Activated T-cell treated with anti-CD3 and anti-CD28 coated beads, Interleukin-2, amount 50 U/mL, for 4 hours (primary cell): ENCODE results near the gene SLC35A3. TPM values are rescaled to one million over a fixed set of nuclear protein-coding genes. Genes with fewer than 3 reads are reported as not detected.

Source experiments
- ATAC-seq, 2 donors: fragments of 200-7000 bp; cut with Tn5 transposase; one replicate each; pipeline ENCODE4 v1.10.0; 2021
- DNase-seq: peaks from one replicate; pipeline ENCODE4 v3.0.0-alpha.2; 2020
- H3K27me3 Mint-ChIP-seq: one replicate; pipeline ENCODE4 v1.8.0; 2021; ENCODE audit warnings: low read depth, mixed read lengths
- H3K36me3 Mint-ChIP-seq: one replicate; pipeline ENCODE4 v1.8.0; 2022; ENCODE audit warnings: mixed read lengths; ENCODE audit not compliant: insufficient read depth
- H3K4me1 Mint-ChIP-seq: one replicate; pipeline ENCODE4 v1.8.0; 2021; ENCODE audit warnings: low read depth, mixed read lengths
- H3K4me3 Mint-ChIP-seq: one replicate; pipeline ENCODE4 v1.8.0; 2021; ENCODE audit warnings: mild to moderate bottlenecking, moderate library complexity, mixed read lengths
- H3K9me3 Mint-ChIP-seq: one replicate; pipeline ENCODE4 v1.8.0; 2021; ENCODE audit warnings: mixed read lengths
- total RNA-seq, 3 donors: library from RNA; stranded (reverse); gene quantifications; one replicate each; pipeline ENCODE4 v1.2.1, GENCODE V29; 2021

The SLC35A3 gene
- total RNA-seq, 3 donors from 2014 or later = 14.0 to 18.5 (median 16.9) TPM

DNA sequence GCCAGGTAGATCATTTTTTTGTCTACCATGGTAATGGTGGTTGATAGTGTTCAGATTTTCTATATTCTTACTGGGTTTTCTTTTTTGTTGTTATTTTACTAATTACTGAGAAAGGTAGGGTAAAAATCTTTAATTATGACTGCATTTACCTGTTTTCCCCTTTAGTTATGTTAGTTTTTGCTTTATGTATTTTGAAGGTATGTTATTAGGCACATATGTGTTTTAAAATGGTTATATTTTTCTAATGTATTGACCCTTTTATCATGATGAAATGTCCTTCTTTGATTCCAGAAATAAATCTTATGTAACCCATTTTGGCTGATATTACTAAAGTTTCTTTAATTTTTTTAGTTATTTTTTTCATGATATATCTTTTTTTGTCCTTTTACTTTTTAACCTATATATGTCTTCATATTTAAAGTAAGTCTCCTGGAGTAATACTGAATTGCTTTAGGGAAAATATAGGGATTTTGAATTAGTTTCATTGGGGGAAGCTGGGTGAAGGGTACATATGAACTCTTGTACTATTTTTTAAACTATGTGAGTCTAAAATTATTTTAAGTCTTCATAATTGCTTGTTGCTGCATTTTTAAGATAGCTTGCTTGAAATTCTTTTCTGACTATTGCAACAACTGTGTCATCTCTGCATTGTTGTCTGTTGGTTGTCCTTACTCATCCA is 22.4 kb downstream of the SLC35A3 start:
- Mint-ChIP-seq H3K27me3 (no peaks in the 10 kb centered on the region), H3K4me3 (no peak overlapping the region), H3K9me3 (peaks cover 8% of the 10 kb centered on the region), H3K4me1 (no peaks in the 10 kb centered on the region), H3K36me3 (peaks cover 50% of the 10 kb centered on the region)
- no peak for ATAC-seq
- no peak for DNase-seq

DNA sequence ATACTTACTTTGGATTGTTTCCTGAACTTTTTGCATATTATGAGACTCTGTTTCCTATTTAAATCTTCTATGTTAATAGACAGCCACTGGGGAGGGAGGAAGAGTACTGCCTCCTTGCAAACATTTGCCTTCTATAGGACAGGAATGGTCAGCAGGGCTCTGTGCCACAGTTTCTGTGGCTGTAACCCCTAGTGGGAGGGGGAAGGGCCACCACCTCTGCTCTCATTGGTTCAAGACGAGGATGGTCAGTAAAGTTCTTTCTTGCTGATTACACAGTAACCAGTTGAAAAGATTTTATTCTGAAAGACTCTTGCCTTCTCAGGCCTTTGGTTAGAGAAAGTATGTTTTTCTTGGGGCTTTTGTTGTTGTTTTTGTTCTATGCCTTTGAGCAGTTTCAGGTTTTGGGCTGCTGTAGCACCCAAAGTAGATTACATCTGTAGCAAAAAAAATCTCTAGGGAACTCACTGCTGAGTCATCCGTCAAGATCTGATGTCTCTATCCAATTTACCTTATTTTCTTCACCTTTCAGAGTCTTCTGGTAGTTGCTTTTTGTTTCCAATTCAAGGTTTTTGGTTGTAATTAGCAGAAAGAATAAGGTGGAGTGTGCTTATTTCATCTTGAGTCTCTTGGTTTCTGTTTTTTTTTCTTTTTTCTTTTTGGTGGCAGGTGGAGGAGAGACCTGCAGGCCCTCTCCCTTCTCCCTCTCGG is 23.1 kb downstream of the SLC35A3 start:
- H3K27me3 Mint-ChIP-seq = no peaks in the 10 kb centered on the region
- no peaks in the 10 kb centered on the region for H3K4me1 Mint-ChIP-seq
- no peak overlapping the region for H3K4me3 Mint-ChIP-seq
- H3K9me3 Mint-ChIP-seq = peaks cover 8% of the 10 kb centered on the region
- ATAC-seq = no peak
- no peak for DNase-seq
- H3K36me3 Mint-ChIP-seq = peaks cover 48% of the 10 kb centered on the region

DNA sequence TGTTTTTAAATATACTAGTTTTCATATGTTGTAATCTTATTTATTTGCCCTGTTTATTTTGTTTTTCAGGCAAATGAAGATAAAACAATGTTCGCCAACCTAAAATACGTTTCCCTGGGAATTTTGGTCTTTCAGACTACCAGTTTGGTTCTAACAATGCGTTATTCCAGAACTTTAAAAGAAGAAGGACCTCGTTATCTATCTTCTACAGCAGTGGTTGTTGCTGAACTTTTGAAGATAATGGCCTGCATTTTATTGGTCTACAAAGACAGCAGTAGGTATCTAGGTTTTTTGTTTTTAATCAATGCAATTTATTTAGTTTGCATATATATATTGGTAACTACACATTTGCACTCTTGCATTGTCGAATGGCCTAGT is 23.7 kb downstream of the SLC35A3 start:
- no peak for ATAC-seq
- Mint-ChIP-seq H3K4me1 (no peaks in the 10 kb centered on the region), H3K9me3 (peaks cover 8% of the 10 kb centered on the region), H3K4me3 (no peak overlapping the region), H3K36me3 (peaks cover 48% of the 10 kb centered on the region), H3K27me3 (no peaks in the 10 kb centered on the region)
- DNase-seq = no peak

DNA sequence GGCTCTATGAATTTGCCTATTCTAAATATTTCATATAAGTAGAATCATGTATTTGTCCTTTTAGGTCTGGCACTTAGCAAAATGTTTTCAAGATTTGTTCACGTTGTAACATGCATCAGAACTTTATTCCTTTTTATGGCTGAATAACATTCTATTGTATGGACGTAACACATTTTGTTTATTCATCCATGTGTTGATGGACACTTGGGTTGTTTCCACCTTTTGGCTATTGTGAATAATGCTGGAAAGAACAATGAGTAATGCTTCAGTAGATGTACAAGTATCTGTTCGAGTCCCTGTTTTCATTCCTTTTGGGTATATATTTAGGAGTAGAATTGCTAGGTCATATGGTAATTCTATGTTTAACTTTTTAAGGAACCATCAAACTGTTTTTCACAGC is 24.7 kb downstream of the SLC35A3 start:
- ATAC-seq = no peak
- peaks cover 50% of the 10 kb centered on the region for H3K36me3 Mint-ChIP-seq

DNA sequence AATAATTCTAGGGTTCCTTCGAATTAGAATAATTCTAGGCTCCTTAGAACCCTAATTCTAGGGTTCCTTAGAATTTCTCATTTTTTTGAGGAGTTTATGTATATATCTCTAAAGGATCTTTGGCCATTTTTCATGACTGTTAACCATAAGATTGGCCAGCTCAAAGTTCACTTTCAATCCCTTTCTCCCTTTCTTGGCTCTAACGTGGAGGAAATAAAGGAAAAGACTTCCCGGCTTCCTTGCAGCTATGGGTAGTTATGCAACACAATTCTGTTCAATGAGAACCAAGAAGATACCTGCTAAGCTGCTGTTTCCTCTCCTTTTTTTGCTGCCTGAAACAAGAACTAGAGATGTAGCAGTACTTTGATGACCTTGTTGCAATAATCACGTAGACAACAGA is 27.2 kb downstream of the SLC35A3 start:
- ATAC-seq = no peak
- DNase-seq = no peak
- Mint-ChIP-seq H3K36me3 (peaks cover 49% of the 10 kb centered on the region), H3K4me3 (no peak overlapping the region), H3K4me1 (peaks cover 3% of the 10 kb centered on the region), H3K27me3 (no peaks in the 10 kb centered on the region), H3K9me3 (peaks cover 5% of the 10 kb centered on the region)

More for the DNA sequence above, 24.7 kb downstream of the SLC35A3 start:
- peaks cover 8% of the 10 kb centered on the region for H3K9me3 Mint-ChIP-seq
- peaks cover under 1% of the 10 kb centered on the region for H3K4me1 Mint-ChIP-seq
- no peak overlapping the region for H3K4me3 Mint-ChIP-seq
- no peak for DNase-seq
- H3K27me3 Mint-ChIP-seq = no peaks in the 10 kb centered on the region

DNA sequence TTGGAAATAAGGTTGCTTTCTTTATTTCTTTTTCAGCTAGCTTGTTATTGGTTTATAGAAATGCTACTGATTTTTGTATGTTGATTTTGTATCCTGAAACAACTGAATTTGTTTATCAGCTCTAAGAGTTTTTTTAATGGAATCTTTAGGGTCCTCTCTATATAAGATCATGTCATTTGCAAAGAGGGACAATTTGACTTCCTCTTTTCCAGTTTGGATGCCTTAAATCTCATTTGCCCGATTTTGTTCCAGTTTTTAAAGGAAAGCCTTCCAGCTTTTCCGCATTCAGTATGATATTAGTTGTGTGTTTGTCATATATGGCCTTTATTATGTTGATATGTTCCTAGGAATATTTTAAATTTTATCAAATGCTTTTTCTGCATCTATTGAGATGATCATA is 31.7 kb downstream of the SLC35A3 start:
- peaks cover 3% of the 10 kb centered on the region for H3K4me1 Mint-ChIP-seq
- peaks cover 51% of the 10 kb centered on the region for H3K36me3 Mint-ChIP-seq
- no peak overlapping the region for H3K4me3 Mint-ChIP-seq
- ATAC-seq (no peak), DNase-seq (no peak)
- peaks cover 20% of the 10 kb centered on the region for H3K9me3 Mint-ChIP-seq
- no peaks in the 10 kb centered on the region for H3K27me3 Mint-ChIP-seq

DNA sequence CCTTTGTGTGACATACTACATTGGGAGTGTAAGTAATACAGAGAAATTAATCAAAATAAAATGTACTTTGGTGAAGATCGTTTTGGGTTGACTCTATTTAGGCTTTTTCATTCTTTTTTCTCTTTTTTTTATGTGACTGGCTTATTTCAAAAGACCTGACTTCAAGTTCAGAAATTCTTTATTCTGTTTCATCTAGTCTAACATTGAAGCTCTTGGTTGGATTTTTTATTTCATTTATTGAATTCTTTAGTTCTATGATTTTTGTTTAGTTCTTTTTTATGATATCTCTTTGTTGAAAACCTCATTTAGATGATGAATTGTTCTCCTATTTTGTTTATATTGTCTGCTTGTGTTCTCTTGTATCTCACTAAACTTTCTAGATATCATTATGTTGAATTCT is 35.6 kb downstream of the SLC35A3 start:
- DNase-seq = no peak
- Mint-ChIP-seq H3K27me3 (no peaks in the 10 kb centered on the region), H3K9me3 (peaks cover 20% of the 10 kb centered on the region), H3K36me3 (peaks cover 53% of the 10 kb centered on the region), H3K4me1 (no peaks in the 10 kb centered on the region), H3K4me3 (no peak overlapping the region)
- no peak for ATAC-seq

DNA sequence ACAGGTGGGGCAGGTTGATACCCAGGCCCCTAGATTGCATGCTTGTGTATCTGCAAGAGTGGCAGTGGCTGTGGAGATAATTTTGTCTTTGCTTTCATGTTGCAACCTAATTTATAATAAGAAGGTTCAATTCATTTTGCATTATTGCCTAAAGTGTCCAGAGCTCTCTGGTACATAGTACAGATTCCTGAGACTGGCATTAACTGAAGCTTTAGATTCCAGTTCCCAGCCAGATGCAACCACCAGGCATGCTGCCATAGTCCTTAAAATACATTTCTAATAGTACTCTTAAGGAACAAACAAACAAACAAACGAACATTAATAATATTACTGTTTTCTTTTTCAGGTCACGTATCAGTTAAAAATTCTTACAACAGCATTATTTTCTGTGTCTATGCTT is 36.9 kb downstream of the SLC35A3 start:
- DNase-seq (no peak), ATAC-seq (no peak)
- Mint-ChIP-seq H3K4me3 (no peak overlapping the region), H3K36me3 (peaks cover 45% of the 10 kb centered on the region), H3K4me1 (no peaks in the 10 kb centered on the region), H3K9me3 (peaks cover 20% of the 10 kb centered on the region), H3K27me3 (no peaks in the 10 kb centered on the region)

DNA sequence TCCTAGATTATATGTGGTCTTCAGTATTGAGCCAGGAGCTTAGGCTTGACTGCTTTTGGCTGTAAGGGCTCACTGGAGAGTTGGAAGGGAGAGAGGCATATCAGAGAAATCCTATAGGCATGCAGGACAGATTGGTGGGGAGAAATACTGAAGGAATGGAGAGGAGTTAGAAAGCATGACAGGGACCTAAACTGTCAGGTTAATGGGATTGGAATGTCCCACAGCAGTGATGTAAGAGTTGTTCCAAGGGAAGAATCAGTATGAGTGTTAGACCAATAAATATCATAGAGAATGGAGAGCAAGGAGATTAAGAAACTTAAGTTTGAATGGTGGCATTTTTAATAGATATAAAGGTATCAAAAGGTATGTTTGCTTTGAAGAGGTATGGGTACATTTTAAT is 39.7 kb downstream of the SLC35A3 start:
- DNase-seq = no peak
- no peak overlapping the region for H3K4me3 Mint-ChIP-seq
- H3K9me3 Mint-ChIP-seq = peaks cover 14% of the 10 kb centered on the region
- peaks cover 33% of the 10 kb centered on the region for H3K36me3 Mint-ChIP-seq
- no peak for ATAC-seq
- H3K4me1 Mint-ChIP-seq = no peaks in the 10 kb centered on the region
- H3K27me3 Mint-ChIP-seq = no peaks in the 10 kb centered on the region

DNA sequence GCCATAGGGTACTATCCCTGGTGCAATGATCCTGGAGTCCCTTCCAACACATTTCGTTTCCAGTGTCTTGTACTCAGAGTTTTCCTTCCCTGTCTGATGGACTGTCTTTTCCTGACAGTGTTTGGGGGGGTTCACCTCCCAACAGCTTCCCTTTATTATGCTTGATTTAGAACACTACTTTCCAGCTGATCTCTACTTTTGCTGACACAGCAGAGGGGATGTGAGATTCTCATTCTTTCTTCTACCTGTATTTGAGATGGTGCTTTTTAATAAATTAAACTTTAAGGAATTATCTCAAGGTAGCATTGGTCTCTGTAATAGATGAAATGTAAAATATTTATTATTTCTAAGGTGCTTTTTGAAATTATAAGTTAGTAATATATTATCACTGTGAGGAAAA is 41.0 kb downstream of the SLC35A3 start:
- DNase-seq (no peak), ATAC-seq (no peak)
- Mint-ChIP-seq H3K36me3 (peaks cover 26% of the 10 kb centered on the region), H3K4me1 (no peaks in the 10 kb centered on the region), H3K27me3 (no peaks in the 10 kb centered on the region), H3K4me3 (no peak overlapping the region), H3K9me3 (peaks cover 4% of the 10 kb centered on the region)

DNA sequence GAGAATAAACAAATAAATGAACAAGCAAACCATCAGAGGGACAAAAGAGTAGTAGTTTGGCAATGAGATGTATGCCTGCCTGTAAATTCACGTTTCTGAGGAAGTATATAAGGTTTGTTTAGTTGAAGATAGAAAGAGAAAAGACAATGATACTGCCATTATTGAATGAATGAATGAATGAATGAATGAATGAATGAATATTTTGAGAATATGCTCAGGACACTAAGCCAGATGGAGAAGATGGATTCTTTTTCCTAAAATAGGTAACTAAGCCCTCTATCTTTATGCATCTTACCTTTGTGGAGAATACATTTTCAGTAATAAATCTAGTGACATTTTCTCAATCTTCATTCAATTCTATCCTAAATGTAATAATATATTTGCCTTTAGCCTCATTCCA is 49.4 kb downstream of the SLC35A3 start:
- no peak for ATAC-seq
- DNase-seq = no peak
- H3K4me3 Mint-ChIP-seq = no peak overlapping the region
- no peaks in the 10 kb centered on the region for H3K4me1 Mint-ChIP-seq
- no peaks in the 10 kb centered on the region for H3K27me3 Mint-ChIP-seq
- H3K36me3 Mint-ChIP-seq = peaks cover 19% of the 10 kb centered on the region
- no peaks in the 10 kb centered on the region for H3K9me3 Mint-ChIP-seq

DNA sequence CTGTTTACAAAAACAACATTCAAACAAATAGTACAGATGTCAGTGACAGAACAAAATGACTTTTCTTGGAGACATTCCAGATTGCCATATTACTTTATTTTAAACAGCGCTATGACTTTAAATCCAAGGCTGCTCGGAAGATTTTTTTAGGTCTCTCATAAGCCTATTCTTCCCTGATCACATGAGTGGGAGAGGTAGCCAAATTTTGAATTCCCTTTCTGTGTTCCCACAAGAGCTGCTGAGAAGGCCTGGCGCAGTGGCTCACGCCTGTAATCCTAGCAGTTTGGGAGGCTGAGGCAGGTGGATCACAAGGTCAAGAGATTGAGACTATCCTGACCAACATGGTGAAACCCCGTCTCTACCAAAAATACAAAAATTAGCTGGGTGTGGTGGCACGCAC is 53.7 kb downstream of the SLC35A3 start:
- Mint-ChIP-seq H3K36me3 (peaks cover 8% of the 10 kb centered on the region), H3K9me3 (no peaks in the 10 kb centered on the region), H3K4me3 (no peak overlapping the region), H3K4me1 (peaks cover 5% of the 10 kb centered on the region), H3K27me3 (no peaks in the 10 kb centered on the region)
- DNase-seq (no peak), ATAC-seq (no peak)

DNA sequence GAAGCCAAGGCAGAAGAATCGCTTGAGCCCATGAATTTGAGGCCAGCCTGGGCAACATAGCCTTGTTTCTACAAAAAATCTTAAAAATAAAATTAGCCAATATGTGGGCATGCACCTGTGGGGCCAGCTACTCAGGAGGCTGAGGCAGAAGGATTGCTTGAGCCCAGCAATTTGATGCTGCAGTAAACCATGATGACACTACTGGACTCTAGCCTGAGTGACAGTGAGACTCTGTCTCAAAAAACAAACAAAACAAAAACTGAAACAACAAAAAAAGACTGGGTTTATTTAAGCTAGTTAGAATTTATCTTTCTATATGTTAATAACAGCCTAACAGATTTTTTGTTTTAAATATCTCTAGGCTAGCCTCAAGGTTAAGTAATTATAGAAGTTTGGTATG is 57.4 kb downstream of the SLC35A3 start:
- peaks cover 7% of the 10 kb centered on the region for H3K4me1 Mint-ChIP-seq
- H3K9me3 Mint-ChIP-seq = no peaks in the 10 kb centered on the region
- ATAC-seq (no peak), DNase-seq (no peak)
- H3K27me3 Mint-ChIP-seq = no peaks in the 10 kb centered on the region
- no peak overlapping the region for H3K4me3 Mint-ChIP-seq
- no peaks in the 10 kb centered on the region for H3K36me3 Mint-ChIP-seq

DNA sequence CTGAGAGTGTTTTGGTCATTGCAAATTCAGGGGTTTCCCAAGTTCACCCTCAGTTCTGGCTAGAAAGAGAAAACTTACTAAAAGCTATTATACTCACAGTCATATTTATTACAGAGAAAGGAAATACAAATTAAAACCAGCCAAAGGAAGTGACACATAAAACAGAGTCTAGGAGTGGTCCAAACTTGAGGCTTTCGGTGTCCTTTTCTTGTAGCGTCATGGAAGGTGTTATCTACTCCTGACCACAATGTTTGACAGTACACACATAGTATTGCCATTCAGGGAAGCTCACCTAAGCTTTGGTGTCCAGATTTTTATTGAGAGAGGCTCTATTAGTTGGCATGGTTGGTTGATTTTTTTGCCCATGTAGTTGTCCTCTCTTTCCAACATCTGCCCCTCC is 59.0 kb downstream of the SLC35A3 start:
- no peak for DNase-seq
- Mint-ChIP-seq H3K9me3 (no peaks in the 10 kb centered on the region), H3K4me3 (no peak overlapping the region), H3K27me3 (no peaks in the 10 kb centered on the region), H3K4me1 (peaks cover 7% of the 10 kb centered on the region), H3K36me3 (no peaks in the 10 kb centered on the region)
- ATAC-seq = peak; percentile 46 to 90

DNA sequence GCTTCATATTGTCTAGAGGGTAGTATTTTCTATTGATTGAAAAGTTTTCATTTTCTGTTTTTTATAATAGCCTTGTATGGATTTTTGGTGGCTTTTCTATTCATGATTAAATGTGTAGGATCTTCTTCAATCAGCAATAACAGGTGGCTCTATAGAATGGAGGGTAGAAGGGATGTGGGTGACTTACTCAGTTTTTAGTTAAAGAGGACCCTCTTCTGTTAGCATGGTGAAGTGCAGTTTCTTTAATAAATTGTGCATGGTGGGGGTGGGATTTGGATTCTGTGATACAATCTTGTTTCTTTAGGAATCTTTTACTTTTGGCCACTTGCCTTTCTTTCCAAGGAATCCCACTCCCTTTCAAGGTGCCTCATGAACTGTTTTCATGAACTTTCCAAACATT is 64.7 kb downstream of the SLC35A3 start:
- DNase-seq (no peak), ATAC-seq (no peak)
- peaks cover 19% of the 10 kb centered on the region for H3K4me1 Mint-ChIP-seq
- H3K27me3 Mint-ChIP-seq = no peaks in the 10 kb centered on the region
- no peaks in the 10 kb centered on the region for H3K9me3 Mint-ChIP-seq
- no peak overlapping the region for H3K4me3 Mint-ChIP-seq
- peaks cover 6% of the 10 kb centered on the region for H3K36me3 Mint-ChIP-seq
